Retinal pigment epithelial cell (primary cell): ENCODE data around the gene IL22RA1.
A peak's percentile ranks its signal among the peaks of the same experiment; 100 is the strongest.

Experiments used
- DNase-seq: peaks from one replicate; pipeline ENCODE4 v3.0.0-alpha.2; 2010; ENCODE audit warnings: low read depth
- H3K4me3 ChIP-seq: 2 replicates; pipeline ENCODE4 v1.5.1; 2011; ENCODE audit warnings: mild to moderate bottlenecking, low read length, control low read depth, moderate library complexity
- TF ChIP-seq, protein P1 (sequence below): conservative IDR thresholded peaks from 2 replicates; pipeline ENCODE4 v1.5.1; 2011; ENCODE audit warnings: low read depth, low read length, control low read depth, inconsistent platforms

The IL22RA1 gene

DNA sequence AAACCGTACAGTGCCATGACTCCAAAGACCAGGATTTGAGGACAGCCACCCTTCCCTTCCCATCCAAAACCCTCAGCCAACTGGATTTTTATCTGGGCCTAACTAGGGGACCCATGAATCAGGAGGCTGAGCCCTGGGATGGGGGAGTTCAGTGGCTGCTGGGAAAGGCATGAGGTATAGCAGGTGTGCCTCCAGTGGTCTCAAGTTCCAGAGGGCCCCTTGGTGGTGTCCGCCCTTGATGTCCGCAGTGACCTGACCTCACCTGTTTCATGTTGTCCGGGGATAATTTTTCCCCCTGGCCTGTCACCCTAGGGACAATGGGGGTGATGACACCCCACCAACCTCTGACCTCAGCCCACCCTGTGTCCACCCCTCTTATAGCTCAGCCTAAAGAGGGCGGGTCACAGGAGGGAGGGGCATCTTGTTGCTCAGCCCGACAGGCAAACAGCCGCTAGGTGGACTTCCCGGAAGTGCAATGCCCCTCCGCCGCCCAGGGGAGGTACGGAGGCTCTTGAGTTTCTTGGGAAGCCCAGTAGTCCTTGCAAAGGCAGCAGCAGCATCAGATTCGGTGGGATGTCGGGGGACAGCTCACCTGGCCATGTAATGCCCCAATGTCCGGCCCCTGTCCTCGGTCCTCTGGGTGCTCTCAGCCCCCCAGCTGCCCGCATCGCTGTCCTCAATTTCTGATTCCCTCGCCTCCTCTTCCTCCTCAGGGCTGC, 13.8 kb upstream of the IL22RA1 start:
- no peak for DNase-seq
- TF ChIP-seq, protein P1, sequence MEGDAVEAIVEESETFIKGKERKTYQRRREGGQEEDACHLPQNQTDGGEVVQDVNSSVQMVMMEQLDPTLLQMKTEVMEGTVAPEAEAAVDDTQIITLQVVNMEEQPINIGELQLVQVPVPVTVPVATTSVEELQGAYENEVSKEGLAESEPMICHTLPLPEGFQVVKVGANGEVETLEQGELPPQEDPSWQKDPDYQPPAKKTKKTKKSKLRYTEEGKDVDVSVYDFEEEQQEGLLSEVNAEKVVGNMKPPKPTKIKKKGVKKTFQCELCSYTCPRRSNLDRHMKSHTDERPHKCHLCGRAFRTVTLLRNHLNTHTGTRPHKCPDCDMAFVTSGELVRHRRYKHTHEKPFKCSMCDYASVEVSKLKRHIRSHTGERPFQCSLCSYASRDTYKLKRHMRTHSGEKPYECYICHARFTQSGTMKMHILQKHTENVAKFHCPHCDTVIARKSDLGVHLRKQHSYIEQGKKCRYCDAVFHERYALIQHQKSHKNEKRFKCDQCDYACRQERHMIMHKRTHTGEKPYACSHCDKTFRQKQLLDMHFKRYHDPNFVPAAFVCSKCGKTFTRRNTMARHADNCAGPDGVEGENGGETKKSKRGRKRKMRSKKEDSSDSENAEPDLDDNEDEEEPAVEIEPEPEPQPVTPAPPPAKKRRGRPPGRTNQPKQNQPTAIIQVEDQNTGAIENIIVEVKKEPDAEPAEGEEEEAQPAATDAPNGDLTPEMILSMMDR = no peak
- no peak overlapping the region for H3K4me3 ChIP-seq

DNA sequence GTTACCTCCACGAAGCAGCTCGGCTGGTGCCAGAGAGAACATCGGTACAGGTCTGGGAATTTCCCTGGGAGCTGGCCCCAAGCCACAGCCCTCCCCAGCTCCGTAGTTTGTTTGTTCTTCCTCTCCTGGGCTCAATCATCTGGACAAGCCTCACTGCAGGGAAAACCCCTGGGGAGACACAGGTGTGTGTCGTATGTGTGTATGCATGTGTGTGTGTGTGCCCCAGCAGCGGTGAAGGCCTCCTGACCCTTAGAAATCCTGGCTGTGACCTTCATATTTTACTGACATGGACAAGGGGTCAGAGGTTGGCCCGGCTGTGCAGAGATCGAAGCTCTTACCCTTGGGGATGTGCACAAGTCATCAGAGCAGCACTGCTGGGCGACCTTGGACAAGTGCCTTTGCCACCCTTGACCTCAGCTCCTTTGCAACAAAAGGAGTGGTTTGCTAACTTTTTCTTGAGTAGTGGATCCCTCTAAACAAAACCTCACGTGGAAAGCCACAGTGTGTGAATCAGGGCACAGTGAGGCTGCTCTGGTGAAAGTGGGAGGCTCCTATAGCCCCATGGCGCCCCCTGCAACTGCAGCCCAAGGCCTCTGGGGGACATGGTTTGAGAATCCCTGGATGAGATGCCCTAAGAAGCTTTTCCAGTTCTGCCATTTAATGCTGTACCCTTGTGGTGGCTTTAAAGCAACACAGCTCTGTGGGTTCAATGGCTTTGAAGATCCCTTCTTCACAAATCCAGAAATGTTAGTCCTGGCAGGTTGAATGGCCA, 12.3 kb upstream of the IL22RA1 start:
- DNase-seq = no peak
- TF ChIP-seq, protein P1 = peak; percentile 20
- H3K4me3 ChIP-seq = no peak overlapping the region

DNA sequence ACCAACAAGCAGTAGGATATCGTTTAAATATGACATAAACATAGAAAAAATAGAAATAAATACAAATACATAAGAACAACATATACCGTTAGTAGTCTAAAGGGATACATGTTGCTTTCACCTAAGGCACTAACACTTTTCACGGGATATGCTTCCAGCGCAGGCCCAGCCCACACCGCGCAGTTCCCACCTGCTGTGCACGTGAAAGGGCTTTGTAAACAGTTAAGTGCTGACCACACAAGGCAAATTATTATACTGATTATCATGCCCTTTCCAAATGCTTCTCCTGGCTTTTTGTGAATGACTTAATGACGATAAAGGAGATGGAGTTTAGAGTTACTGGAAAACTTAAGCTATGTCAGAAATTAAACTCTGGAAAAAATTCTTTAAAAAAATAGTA, 11.3 kb upstream of the IL22RA1 start:
- DNase-seq = no peak
- TF ChIP-seq, protein P1 = no peak
- no peak overlapping the region for H3K4me3 ChIP-seq

DNA sequence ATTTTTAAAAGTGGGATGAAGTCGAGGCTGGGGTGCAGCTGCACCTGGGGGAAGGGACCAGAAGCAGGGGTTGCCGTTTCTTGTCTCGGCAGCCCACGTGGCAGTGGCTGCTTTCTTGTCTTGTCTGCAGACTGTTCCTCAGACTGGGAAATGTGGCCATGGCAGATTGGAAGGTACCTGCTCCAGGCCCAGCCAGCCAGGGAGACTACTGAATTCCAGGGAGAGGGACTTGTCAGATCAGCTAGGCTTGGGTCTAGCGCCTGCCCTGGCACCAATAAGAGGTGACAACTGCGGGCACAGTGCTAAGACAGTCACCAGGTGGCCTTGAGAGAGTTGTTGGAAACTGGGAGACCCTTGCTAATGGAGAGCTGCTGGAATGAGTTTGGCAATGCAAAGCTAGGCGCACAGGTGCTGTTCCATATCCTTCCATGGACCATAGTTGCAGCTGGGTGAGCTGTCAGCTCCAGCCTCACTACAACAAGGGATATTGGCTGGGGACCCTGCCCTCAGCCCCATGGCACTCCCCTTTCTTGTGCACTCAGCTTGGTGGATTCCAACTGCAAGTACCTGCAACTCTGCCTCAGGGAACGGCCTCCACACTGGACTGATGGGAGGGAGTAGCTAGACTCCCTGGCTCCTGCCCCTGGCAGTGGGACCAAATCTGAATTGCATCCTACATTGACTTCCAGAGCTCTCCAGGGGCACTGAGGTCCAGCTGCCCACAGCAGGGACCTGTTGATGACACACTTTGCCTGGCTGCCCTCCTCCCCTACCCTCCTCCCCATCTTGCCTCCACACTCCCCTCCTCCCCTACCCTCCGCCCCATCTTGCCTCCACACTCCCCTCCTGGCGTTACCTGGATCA, 9.9 kb upstream of the IL22RA1 start:
- no peak for DNase-seq
- TF ChIP-seq, protein P1 = no peak
- no peak overlapping the region for H3K4me3 ChIP-seq

DNA sequence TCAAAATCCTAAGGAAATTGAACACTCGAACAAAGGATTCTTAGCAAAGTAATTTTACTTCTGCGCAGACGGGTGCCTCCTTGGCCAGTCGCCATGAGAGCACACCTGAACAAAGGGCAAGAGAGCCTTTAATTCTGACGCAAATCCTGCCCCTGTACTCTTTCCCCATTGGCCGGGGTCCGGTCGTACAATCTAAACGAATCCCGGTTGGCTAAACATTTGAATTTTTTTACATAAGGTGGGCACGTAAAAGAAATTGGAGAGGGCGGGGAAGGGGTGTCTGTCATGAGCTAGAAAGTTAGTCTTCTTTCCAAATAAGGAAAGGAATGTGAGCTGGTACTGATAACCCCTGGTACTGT, 8.2 kb upstream of the IL22RA1 start:
- H3K4me3 ChIP-seq = no peak overlapping the region

More for the DNA sequence above, 8.2 kb upstream of the IL22RA1 start:
- DNase-seq = no peak
- TF ChIP-seq, protein P1 = no peak
